Glutamatergic neuron (in vitro differentiated cells): ENCODE measurements around the gene ASB11. TPM values are rescaled to one million over a fixed set of nuclear protein-coding genes. Genes with fewer than 3 reads are reported as not detected.

Experiments
- DNase-seq: peaks from one replicate; pipeline ENCODE4 v3.0.0; 2022
- H3K27ac Mint-ChIP-seq: one replicate; pipeline ENCODE4 v1.8.0; 2020; ENCODE audit warnings: mild to moderate bottlenecking, mixed read lengths, inconsistent platforms; ENCODE audit not compliant: unreplicated experiment
- H3K27me3 Mint-ChIP-seq: one replicate; pipeline ENCODE4 v1.8.0; 2020; ENCODE audit warnings: mild to moderate bottlenecking, moderate library complexity, mixed read lengths, inconsistent platforms; ENCODE audit not compliant: unreplicated experiment
- H3K36me3 Mint-ChIP-seq: one replicate; pipeline ENCODE4 v1.8.0; 2020; ENCODE audit warnings: mild to moderate bottlenecking, mixed read lengths, inconsistent platforms; ENCODE audit not compliant: unreplicated experiment
- H3K4me1 Mint-ChIP-seq: one replicate; pipeline ENCODE4 v1.8.0; 2020; ENCODE audit warnings: mild to moderate bottlenecking, low read depth, mixed read lengths, inconsistent platforms; ENCODE audit not compliant: unreplicated experiment
- H3K4me3 Mint-ChIP-seq: one replicate; pipeline ENCODE4 v1.8.0; 2020; ENCODE audit warnings: mild to moderate bottlenecking, mixed read lengths, inconsistent platforms; ENCODE audit not compliant: unreplicated experiment
- H3K9me3 Mint-ChIP-seq: one replicate; pipeline ENCODE4 v1.8.0; 2020; ENCODE audit warnings: mild to moderate bottlenecking, moderate library complexity, mixed read lengths, inconsistent platforms; ENCODE audit not compliant: unreplicated experiment
- CTCF ChIP-seq: fragments of 200-600 bp; sonication (generic); IDR thresholded peaks from one replicate; pipeline ENCODE4 v1.5.0; 2021; ENCODE audit not compliant: partially characterized antibody, unreplicated experiment
- total RNA-seq: library from RNA; stranded (reverse); fragmentation: NEBNext Ultra II Directional; extraction: Animal tissue kit (Norgen Biotek cat#: 25700); gene quantifications from one replicate; pipeline ENCODE4 v1.2.1, GENCODE V29; 2021; ENCODE audit not compliant: unreplicated experiment

The ASB11 gene
- total RNA-seq, 1 donor from 2014 or later: not detected

GRCh38 chrX:15299941-15300851 is 15.2 kb downstream of the ASB11 start:
- no peak for DNase-seq
- Mint-ChIP-seq H3K27me3 (no peaks in the 10 kb centered on the region), H3K27ac (no peak overlapping the region), H3K9me3 (no peaks in the 10 kb centered on the region), H3K4me3 (no peak overlapping the region), H3K4me1 (no peaks in the 10 kb centered on the region), H3K36me3 (no peaks in the 10 kb centered on the region)
- TF ChIP-seq CTCF: peak; percentile 51

GRCh38 chrX:15298780-15299179 is 16.7 kb downstream of the ASB11 start:
- TF ChIP-seq CTCF: no peak
- no peaks in the 10 kb centered on the region for H3K4me1 Mint-ChIP-seq
- H3K4me3 Mint-ChIP-seq: no peak overlapping the region
- no peaks in the 10 kb centered on the region for H3K36me3 Mint-ChIP-seq
- DNase-seq: no peak
- H3K27me3 Mint-ChIP-seq: no peaks in the 10 kb centered on the region
- no peak overlapping the region for H3K27ac Mint-ChIP-seq
- no peaks in the 10 kb centered on the region for H3K9me3 Mint-ChIP-seq

- DNase-seq: no peak
- no peaks in the 10 kb centered on the region for H3K4me1 Mint-ChIP-seq
- TF ChIP-seq CTCF: no peak
- no peaks in the 10 kb centered on the region for H3K36me3 Mint-ChIP-seq
- H3K4me3 Mint-ChIP-seq: no peak overlapping the region
- H3K27me3 Mint-ChIP-seq: no peaks in the 10 kb centered on the region
- no peak overlapping the region for H3K27ac Mint-ChIP-seq
- no peaks in the 10 kb centered on the region for H3K9me3 Mint-ChIP-seq
Measured at GRCh38 chrX:15298201-15298600, 17.2 kb downstream of the ASB11 start.

- no peak overlapping the region for H3K4me3 Mint-ChIP-seq
Measured at GRCh38 chrX:15293451-15293850, 22.0 kb downstream of the ASB11 start.

More at GRCh38 chrX:15293451-15293850, 22.0 kb downstream of the ASB11 start:
- H3K36me3 Mint-ChIP-seq: no peaks in the 10 kb centered on the region
- no peak overlapping the region for H3K27ac Mint-ChIP-seq
- H3K4me1 Mint-ChIP-seq: peaks cover 2% of the 10 kb centered on the region
- H3K9me3 Mint-ChIP-seq: no peaks in the 10 kb centered on the region
- no peak for TF ChIP-seq CTCF
- DNase-seq: no peak
- H3K27me3 Mint-ChIP-seq: no peaks in the 10 kb centered on the region
